Gastrocnemius medialis (tissue), 4 donors: ENCODE results near the gene HMG20A.

ENCODE experiments used
- POLR2A ChIP-seq, 2 donors: fragments of 450-650 bp; IDR thresholded peaks; one replicate each; pipeline ENCODE4 v1.6.1; 2017; ENCODE audit warnings: antibody characterized with exemption in 2 of 2, mild to moderate bottlenecking in 2 of 2, moderate library complexity in 2 of 2
- TF ChIP-seq, protein P1 (sequence below), 5 experiments: fragments of 450-650 bp in 3 of 5; fragments of 200-600 bp in 2 of 5; sonication (generic) in 2 of 5; IDR thresholded peaks in 4 of 5; conservative IDR thresholded peaks in 1 of 5; 1 replicate in 4 of 5; 2 replicates in 1 of 5; pipeline ENCODE4 v1.5.1; 2016 to 2019; ENCODE audit warnings: antibody characterized with exemption in 5 of 5, mild to moderate bottlenecking in 3 of 5, moderate library complexity in 3 of 5

DNA sequence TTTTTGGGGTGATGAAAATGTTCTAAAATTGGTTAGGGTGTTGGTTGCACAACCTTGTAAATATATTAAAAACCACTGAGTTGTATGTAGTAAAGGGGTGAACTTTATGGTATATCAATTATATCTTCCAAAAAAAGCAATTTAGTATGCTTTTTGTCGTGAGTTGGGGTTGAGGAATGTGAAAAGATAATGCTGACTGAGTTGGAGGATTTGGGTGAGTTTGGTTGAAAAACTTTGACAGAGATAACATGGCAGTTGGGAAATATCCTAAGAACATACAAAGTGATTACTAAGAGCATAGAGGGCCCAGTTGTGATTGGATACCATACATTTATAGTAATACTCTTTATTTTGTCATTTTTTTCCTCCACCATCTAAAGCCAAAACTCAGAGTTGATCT is 33.6 kb downstream of the HMG20A start:
- TF ChIP-seq, protein P1, sequence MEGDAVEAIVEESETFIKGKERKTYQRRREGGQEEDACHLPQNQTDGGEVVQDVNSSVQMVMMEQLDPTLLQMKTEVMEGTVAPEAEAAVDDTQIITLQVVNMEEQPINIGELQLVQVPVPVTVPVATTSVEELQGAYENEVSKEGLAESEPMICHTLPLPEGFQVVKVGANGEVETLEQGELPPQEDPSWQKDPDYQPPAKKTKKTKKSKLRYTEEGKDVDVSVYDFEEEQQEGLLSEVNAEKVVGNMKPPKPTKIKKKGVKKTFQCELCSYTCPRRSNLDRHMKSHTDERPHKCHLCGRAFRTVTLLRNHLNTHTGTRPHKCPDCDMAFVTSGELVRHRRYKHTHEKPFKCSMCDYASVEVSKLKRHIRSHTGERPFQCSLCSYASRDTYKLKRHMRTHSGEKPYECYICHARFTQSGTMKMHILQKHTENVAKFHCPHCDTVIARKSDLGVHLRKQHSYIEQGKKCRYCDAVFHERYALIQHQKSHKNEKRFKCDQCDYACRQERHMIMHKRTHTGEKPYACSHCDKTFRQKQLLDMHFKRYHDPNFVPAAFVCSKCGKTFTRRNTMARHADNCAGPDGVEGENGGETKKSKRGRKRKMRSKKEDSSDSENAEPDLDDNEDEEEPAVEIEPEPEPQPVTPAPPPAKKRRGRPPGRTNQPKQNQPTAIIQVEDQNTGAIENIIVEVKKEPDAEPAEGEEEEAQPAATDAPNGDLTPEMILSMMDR (IDR thresholded peaks at IDR 0.05 in 4 of 5, conservative IDR thresholded peaks at IDR 0.05 in 1 of 5): no peak
- TF ChIP-seq POLR2A (IDR thresholded peaks at IDR 0.05): no peak
